Mucosa of descending colon (tissue), 3 donors: ENCODE measurements around the gene P2RX6. TPM values are rescaled to one million over a fixed set of nuclear protein-coding genes. Genes with fewer than 3 reads are reported as not detected.

Experiments used
- ATAC-seq: fragments of 200-7000 bp; cut with Tn5 transposase; one replicate; pipeline ENCODE4 v1.9.1; 2020; ENCODE audit warnings: mild to moderate bottlenecking, moderate library complexity
- DNase-seq, 3 donors: peaks; one replicate each; pipeline ENCODE4 v3.0.0-alpha.2; 2020
- H3K36me3 ChIP-seq: fragments of 200-600 bp; one replicate; pipeline ENCODE4 v1.8.0; 2021; ENCODE audit warnings: low read depth, mild to moderate bottlenecking
- H3K4me1 ChIP-seq: fragments of 200-600 bp; one replicate; pipeline ENCODE4 v1.8.0; 2021; ENCODE audit warnings: low read depth, mild to moderate bottlenecking
- H3K4me3 ChIP-seq: fragments of 200-600 bp; one replicate; pipeline ENCODE4 v1.8.0; 2021; ENCODE audit warnings: mild to moderate bottlenecking
- H3K9me3 ChIP-seq: fragments of 200-600 bp; one replicate; pipeline ENCODE4 v1.8.0; 2021; ENCODE audit warnings: mild to moderate bottlenecking
- intact Hi-C, 2 donors: fragments of 100-400 bp; cut with DNase I in 1 of 2; cut with micrococcal nuclease in 1 of 2; formaldehyde crosslinking; loops; one replicate each; pipeline versions ENCODE4 v1.11.0 to v1.11.1; 2022; cut with DNase I, micrococcal nuclease
- total RNA-seq, 3 donors: library from RNA; stranded (reverse); fragmentation: NEBNext Ultra II Directional in 2 of 3; extraction: Animal tissue kit (Norgen Biotek cat#: 25700) in 2 of 3; gene quantifications; one replicate each; pipeline versions ENCODE4 v1.2.1 to v1.2.4, GENCODE V29; 2021 to 2023
- TF ChIP-seq, protein P1 (sequence below): fragments of 200-600 bp; IDR thresholded peaks from one replicate; pipeline ENCODE4 v1.8.0; 2022; ENCODE audit warnings: antibody characterized with exemption, mild to moderate bottlenecking
- donor health status: DM: no; HTN: no; CAD: no; lungs with moderate emphysema.
- donor health status: DM: no; HTN: no; CAD: no.
- donor health status: DM: no; HTN: yes; CAD: no.

The P2RX6 gene
- total RNA-seq, 3 donors from 2014 or later, result 1.4 to 1.6 (median 1.4) TPM

DNA sequence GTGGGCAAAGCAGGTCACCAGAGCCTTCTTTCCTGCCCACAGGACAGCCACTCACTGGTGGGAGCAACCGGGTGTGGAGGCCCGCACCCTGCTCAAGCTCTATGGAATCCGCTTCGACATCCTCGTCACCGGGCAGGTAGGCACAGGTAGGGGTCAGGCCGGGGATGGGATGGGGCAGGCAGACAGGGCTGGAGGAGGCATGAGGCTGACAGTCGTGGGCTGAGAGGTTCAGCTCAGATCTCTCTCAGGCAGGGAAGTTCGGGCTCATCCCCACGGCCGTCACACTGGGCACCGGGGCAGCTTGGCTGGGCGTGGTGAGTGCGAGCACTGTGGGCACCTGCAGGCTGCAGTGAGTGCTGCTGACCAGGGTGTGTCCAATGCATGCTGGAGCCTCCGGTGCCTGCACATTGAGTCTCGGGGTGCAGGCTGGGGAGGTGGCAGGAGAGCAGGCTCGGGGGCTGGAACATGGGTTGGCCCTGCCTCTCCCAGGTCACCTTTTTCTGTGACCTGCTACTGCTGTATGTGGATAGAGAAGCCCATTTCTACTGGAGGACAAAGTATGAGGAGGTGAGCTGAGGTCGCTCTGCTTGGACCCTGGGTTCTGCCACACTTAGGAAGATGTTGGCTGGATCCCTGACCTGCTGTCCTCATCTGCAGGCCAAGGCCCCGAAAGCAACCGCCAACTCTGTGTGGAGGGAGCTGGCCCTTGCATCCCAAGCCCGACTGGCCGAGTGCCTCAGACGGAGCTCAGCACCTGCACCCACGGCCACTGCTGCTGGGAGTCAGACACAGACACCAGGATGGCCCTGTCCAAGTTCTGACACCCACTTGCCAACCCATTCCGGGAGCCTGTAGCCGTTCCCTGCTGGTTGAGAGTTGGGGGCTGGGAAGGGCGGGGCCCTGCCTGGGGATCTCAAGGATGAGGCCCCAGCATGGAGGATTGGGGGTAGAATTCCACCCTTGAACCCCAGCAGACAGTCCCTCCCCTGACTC is 11.1 kb downstream of the P2RX6 start:
- Histone ChIP-seq H3K9me3 (no peaks in the 10 kb centered on the region), H3K36me3 (no peaks in the 10 kb centered on the region), H3K4me1 (no peaks in the 10 kb centered on the region), H3K4me3 (no peak overlapping the region)
- no peak for DNase-seq
- intact Hi-C loops, result no loop called here
- TF ChIP-seq, protein P1, sequence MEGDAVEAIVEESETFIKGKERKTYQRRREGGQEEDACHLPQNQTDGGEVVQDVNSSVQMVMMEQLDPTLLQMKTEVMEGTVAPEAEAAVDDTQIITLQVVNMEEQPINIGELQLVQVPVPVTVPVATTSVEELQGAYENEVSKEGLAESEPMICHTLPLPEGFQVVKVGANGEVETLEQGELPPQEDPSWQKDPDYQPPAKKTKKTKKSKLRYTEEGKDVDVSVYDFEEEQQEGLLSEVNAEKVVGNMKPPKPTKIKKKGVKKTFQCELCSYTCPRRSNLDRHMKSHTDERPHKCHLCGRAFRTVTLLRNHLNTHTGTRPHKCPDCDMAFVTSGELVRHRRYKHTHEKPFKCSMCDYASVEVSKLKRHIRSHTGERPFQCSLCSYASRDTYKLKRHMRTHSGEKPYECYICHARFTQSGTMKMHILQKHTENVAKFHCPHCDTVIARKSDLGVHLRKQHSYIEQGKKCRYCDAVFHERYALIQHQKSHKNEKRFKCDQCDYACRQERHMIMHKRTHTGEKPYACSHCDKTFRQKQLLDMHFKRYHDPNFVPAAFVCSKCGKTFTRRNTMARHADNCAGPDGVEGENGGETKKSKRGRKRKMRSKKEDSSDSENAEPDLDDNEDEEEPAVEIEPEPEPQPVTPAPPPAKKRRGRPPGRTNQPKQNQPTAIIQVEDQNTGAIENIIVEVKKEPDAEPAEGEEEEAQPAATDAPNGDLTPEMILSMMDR, result no peak
- peak; percentile 8 for ATAC-seq

- intact Hi-C loops, result no loop called here
- DNase-seq, result no peak
- Histone ChIP-seq H3K9me3 (no peaks in the 10 kb centered on the region), H3K36me3 (no peaks in the 10 kb centered on the region), H3K4me3 (no peak overlapping the region), H3K4me1 (peaks cover 6% of the 10 kb centered on the region)
- TF ChIP-seq, protein P1, result no peak
- no peak for ATAC-seq
Measured at GRCh38 chr22:21026783-21027692, 12.1 kb downstream of the P2RX6 start.

DNA sequence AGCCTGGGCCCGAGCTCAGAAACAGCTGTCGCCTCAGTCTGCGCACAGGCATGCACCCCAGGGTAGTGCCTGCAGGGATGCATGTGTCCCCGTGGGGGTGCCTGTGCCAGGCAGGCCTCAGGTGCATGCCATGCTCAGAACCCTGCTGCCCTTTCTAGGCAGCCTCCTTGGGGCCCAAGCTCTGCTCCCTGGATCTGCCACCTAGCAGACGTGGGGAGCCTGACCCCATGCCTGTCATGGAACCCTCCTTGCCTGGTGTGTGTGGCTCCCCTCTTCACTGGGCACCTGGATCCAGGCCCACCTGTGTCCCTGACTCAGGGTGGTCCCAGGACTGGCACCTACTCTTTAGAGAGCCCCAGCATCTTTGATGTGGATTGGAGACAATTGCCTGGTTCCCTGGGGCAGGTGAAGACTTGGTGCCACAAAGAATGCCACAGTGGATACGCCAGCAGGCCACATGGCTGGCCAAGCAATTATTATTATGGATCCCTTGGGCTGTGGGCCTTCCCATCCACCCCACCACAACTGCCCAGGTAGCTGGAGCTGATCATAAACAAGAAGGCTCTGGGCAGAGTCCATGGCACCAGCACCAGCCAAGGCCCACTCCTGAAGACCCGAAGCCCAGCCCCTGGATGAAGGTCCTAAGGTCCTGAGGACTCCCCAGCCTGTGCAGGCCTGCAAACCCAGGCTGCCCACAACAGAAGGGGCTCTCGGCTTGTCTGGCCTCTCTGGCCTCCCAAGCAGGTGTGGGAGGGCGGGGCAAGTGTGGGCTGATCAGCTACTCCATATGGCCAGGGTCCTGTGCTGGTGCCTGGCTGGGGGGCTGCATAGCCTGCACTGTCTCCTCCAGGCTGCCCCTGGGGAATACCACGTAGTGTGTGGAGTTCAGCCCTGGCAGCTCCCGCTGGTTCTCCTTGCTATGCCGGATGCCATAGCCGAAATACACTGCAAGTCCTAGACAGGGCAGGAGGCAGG is 13.6 kb downstream of the P2RX6 start:
- TF ChIP-seq, protein P1, result no peak
- Histone ChIP-seq H3K9me3 (no peaks in the 10 kb centered on the region), H3K4me1 (peaks cover 8% of the 10 kb centered on the region), H3K36me3 (no peaks in the 10 kb centered on the region), H3K4me3 (no peak overlapping the region)
- DNase-seq, result no peak
- no peak for ATAC-seq
- intact Hi-C loops, result no loop called here

DNA sequence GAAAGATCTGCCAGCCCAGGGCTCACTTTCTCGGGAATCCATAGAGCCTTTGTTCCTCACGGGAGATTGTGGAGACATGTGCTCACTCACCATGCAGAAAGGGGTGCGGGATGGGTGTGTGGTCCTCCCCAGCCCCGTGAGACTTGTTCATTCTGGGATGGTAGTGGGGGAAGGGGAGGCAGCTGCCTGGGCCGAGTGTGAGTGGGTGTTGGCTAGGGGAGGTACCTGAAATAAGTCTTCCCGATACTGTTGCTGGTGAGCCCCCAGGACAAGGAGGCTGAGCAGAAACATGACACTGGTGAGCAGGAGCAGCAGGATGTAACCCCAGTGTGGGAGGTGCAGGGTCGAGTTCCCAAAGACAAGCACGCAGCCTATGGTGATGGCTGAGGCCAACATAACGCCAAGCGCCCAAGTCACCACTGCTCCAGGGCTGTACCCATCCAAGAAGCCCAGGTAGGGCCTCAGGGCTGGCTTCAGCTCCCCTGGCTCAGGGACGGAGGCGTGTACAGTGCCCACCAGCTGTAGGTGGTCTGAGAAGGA is 14.6 kb downstream of the P2RX6 start:
- Histone ChIP-seq H3K36me3 (no peaks in the 10 kb centered on the region), H3K4me3 (no peak overlapping the region), H3K4me1 (peaks cover 8% of the 10 kb centered on the region), H3K9me3 (no peaks in the 10 kb centered on the region)
- no peak for ATAC-seq
- intact Hi-C loops, result no loop called here
- no peak for DNase-seq
- TF ChIP-seq, protein P1, result no peak
